ENCODE measurements around the gene RASA3.

RASA3 gene

DNA sequence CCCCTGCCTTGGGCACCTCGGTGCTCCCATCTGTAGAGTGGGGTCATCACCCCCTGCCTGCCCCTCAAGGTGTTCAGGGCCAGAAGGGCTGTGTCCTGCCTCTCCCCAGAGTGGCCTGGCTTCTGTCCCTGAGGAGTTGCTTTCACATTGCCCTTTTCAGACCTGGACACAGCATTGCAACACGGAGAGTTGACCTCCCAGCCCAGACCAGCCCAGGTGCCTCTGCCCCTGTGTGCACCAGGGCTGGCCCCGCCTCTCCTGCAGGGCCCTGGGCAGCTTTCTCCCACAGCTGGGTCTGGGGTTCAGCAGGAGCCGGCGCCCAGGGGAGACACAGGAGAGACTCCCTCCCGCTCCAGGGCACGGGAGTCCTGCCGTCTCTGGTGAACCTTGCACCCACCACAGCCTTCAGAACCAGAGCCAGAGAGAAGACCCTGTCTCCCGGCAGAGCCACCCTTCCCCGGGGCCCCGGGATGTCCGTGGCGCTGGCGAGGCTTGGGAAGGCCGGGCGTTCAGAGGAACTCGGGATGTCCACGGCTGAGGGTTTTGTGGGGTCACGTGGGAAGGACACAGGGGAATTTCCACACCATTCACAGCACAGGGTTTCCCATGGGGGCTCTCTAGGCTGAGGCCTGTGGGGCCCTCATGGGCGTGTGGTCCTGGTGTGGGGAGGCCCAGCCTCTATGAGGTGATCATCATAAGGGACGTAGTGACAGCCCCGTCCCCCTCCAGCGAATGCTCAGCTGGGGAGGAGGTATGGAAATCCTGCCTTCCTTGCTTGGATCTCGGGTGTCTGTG, 181.8 kb downstream of the RASA3 start:
- DNase-seq (ENCODE audit: low read depth), result no peak
- no peak overlapping the region for H3K4me3 ChIP-seq (ENCODE audit: low read length)
- TF ChIP-seq, protein P1, sequence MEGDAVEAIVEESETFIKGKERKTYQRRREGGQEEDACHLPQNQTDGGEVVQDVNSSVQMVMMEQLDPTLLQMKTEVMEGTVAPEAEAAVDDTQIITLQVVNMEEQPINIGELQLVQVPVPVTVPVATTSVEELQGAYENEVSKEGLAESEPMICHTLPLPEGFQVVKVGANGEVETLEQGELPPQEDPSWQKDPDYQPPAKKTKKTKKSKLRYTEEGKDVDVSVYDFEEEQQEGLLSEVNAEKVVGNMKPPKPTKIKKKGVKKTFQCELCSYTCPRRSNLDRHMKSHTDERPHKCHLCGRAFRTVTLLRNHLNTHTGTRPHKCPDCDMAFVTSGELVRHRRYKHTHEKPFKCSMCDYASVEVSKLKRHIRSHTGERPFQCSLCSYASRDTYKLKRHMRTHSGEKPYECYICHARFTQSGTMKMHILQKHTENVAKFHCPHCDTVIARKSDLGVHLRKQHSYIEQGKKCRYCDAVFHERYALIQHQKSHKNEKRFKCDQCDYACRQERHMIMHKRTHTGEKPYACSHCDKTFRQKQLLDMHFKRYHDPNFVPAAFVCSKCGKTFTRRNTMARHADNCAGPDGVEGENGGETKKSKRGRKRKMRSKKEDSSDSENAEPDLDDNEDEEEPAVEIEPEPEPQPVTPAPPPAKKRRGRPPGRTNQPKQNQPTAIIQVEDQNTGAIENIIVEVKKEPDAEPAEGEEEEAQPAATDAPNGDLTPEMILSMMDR (IDR thresholded peaks at IDR 0.05; ENCODE audit: insufficient read depth, low read depth, low read length, missing control alignments), result no peak

DNA sequence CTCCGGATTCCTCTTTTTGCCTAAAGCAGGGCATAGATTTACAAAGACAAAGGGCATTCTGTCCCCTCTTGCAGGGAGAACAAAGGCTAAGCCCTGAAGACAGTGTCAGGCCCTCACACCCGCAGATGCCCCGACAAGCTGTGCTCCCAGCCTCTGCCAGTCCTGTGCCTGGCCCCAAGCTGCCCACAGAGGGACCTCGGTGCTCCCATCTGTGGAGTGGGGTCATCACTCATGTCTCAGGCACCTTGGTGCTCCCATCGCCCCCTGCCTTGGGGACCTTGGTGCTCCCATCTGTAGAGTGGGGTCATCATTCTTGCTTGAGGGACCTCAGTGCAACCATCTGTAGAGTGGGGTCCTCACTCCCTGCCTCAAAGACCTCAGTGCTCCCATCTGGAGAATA, 182.9 kb downstream of the RASA3 start:
- TF ChIP-seq, protein P1 (IDR thresholded peaks at IDR 0.05; ENCODE audit: insufficient read depth, low read depth, low read length, missing control alignments), result no peak
- H3K4me3 ChIP-seq (ENCODE audit: low read length), result no peak overlapping the region
- DNase-seq (ENCODE audit: low read depth), result no peak

DNA sequence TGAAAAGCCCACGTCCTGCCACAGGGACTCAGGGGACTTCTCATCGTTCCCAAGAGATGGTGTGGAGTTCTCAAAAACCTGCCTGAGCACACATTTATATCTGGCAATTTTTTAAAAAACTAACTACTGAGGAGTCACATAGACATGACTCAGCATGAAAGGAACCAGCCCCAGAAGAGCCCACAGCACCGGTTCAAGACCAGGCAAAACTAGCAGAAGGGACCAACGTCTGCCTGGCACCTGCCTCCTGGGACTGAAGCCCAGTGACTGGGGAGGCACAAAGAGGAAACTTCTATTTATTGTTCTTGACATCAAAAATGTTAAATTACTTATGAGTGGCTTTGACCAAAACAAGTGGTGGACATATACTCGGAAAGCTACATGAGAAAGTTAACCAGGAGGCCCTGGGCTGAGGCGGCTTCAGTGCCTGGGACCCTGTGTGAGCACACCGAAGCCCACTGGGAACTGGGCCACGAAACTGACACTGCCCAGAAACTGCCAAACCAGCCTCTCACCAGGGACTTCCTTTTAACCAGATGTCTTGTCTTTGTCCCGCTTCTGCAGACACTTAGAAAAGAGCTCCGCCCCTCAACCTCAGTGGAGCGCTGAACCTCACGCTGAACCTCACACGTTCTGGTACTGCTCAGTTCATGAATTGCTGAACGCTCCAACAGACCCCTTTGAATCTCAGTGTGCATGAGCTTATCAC, 184.2 kb downstream of the RASA3 start:
- no peak overlapping the region for H3K4me3 ChIP-seq (ENCODE audit: low read length)
- DNase-seq (ENCODE audit: low read depth), result no peak
- TF ChIP-seq, protein P1 (IDR thresholded peaks at IDR 0.05; ENCODE audit: insufficient read depth, low read depth, low read length, missing control alignments), result no peak

DNA sequence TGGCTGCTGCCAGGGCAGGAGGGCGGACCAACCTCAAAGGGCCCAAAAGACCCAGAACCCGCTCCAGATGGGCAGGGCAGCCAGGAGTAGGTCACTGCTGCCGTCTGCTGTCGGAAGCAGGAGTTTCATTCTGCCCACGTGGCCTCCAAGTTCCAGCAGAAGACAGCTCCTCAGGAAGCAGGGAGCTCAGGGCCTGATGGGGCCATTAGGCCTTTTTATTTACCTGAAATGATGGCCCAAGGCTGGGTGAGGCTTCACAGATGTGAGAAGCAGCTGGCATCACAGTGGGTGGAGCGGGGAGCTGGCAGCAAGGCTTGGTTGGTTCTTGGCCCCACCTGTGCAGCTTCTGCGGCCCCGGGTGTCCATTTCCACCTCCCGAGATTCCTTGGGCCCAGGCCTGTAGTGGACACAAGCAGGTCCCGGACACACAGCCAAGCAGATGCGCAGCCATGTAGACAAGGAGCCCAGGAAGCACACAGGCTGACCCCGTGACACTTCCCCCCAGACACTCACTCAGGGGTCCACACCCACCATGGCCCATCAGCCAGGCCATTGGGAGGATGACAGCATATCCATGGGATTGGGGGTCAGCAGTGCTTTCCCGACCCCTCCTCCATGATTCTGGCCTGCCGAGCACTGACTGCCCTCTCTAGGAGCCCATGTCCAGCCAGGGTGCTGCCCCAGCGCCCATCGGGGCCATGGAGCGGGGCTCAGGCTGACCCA, 185.0 kb downstream of the RASA3 start:
- TF ChIP-seq, protein P1 (IDR thresholded peaks at IDR 0.05; ENCODE audit: insufficient read depth, low read depth, low read length, missing control alignments), result peak; percentile 79
- no peak overlapping the region for H3K4me3 ChIP-seq (ENCODE audit: low read length)
- DNase-seq (ENCODE audit: low read depth), result peak; percentile 64

DNA sequence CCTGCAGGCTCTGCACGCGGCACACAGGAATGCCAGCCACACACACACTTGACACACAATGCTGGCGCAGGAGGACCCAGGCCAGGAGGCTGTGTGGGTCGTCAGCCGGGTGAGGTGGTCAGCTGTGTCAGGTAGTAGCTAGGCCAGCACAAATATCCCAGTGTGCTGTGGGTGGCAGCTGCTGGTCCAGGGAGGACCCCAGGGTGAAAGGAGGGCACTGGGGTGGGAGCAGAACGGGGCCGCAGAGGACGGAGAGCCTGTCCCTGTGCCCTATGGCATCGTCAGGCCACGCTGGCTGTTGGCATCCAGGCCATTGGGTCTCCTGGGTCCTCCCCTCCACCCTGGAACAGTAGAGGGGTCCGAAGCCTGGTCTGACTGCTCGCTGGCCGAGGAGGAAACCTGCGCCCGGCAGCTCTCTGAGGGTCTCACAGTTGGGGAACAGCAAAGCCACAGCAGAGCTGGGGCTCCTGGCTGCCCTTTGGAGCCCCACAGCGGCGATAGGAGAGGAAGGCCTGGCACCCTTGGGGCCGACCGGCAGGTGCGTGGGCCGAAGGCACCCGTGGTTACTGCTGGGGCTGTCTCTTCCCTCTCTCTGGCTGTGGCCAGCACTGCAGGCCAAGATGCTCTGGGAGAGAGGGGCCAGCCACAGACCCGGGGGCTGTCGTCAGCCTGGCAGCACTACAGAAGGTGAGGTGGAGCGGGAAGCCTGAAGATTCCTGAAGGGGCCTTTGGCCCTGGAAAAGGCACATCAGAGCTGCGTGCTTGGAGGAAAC, 185.8 kb downstream of the RASA3 start:
- no peak for DNase-seq (ENCODE audit: low read depth)
- H3K4me3 ChIP-seq (ENCODE audit: low read length), result no peak overlapping the region
- TF ChIP-seq, protein P1 (IDR thresholded peaks at IDR 0.05; ENCODE audit: insufficient read depth, low read depth, low read length, missing control alignments), result no peak

DNA sequence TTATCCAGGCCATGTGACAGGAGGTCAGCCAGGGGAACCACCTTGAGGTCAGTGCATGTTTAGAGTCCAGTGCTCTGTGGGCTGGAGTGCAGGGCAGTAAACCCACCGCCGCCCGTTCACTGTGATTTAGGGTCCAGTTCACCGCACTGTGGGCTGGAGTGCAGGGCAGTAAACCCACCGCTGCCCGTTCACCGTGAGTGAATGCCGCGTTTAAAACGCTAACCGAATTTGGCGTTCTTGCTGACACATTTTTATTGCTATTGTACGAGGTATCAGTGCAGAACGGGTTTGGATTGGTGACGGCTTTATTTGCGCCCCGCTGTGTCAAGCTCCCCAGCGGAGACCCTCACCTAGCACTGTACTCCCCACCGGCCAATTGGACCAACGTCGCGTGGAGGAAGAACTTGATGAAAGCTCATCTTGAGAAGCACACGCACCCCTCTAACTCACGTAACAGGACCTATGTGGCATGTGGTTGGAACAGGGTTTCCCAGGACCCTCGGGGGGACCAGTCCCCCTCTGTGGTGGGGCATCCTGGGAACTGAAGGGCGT, 186.5 kb downstream of the RASA3 start:
- TF ChIP-seq, protein P1 (IDR thresholded peaks at IDR 0.05; ENCODE audit: insufficient read depth, low read depth, low read length, missing control alignments), result no peak
- no peak overlapping the region for H3K4me3 ChIP-seq (ENCODE audit: low read length)
- DNase-seq (ENCODE audit: low read depth), result no peak

All from epithelial cell of esophagus (primary cell).